Measurements from ENCODE around the gene ANGEL1. TPM values are rescaled to one million over a fixed set of nuclear protein-coding genes. Genes with fewer than 3 reads are reported as not detected.

The ANGEL1 gene
- polyA plus RNA-seq, 1 of the 3 experiments (the other 2 are of a cell fraction), result 14.1 TPM

DNA sequence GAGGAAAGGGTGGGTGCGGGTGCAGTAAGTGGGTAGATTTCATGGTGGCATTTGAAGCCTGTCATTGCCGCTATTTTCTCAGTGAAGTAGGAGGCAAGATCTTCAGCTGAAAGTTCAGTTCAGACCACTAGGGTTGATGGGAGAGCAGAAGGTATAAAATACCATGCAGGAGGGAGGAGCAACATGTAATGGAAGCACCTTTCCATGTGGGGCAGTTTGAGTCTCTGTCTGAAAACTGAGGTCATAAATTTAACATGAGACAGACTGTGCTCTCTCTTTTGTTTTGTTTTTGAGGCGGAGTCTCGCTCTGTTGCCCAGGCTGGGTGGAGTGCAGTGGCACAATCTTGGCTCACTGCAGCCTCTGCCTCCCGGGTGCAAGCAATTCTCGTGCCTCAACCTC lies 36.2 kb upstream of the ANGEL1 start (continued):
- TF ChIP-seq MEF2A (IDR thresholded peaks at IDR 0.05; ENCODE audit: borderline replicate concordance, low read depth) (no peak), TCF12 (IDR thresholded peaks at IDR 0.05) (no peak), TAF1 (IDR thresholded peaks at IDR 0.05; ENCODE audit: borderline replicate concordance, low read depth, low read length) (no peak), NFIC (IDR thresholded peaks at IDR 0.05; ENCODE audit: borderline replicate concordance) (no peak), RAD21 (IDR thresholded peaks at IDR 0.05; ENCODE audit: low read length) (no peak), FOSL2 (IDR thresholded peaks at IDR 0.05; ENCODE audit: borderline replicate concordance, low read depth) (no peak), GATA2 (CRISPR knock-in tag; IDR thresholded peaks at IDR 0.05) (no peak), EP300 (IDR thresholded peaks at IDR 0.05; ENCODE audit: borderline replicate concordance in 1 of 2, low read depth in 1 of 2, low read length in 1 of 2) (no peak), RXRA (IDR thresholded peaks at IDR 0.05; ENCODE audit: borderline replicate concordance, low read depth) (no peak)
- TF ChIP-seq, protein P1, sequence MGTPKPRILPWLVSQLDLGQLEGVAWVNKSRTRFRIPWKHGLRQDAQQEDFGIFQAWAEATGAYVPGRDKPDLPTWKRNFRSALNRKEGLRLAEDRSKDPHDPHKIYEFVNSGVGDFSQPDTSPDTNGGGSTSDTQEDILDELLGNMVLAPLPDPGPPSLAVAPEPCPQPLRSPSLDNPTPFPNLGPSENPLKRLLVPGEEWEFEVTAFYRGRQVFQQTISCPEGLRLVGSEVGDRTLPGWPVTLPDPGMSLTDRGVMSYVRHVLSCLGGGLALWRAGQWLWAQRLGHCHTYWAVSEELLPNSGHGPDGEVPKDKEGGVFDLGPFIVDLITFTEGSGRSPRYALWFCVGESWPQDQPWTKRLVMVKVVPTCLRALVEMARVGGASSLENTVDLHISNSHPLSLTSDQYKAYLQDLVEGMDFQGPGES (IDR thresholded peaks at IDR 0.05; ENCODE audit: low read depth, low read length), result no peak

GRCh38 chr14:76846331-76847047 lies 33.8 kb upstream of the ANGEL1 start:
- no peak overlapping the region for H3K4me2 ChIP-seq
- DNase-seq, result no peak
- no peak overlapping the region for H2AFZ ChIP-seq (ENCODE audit: low read depth)
- H3K36me3 ChIP-seq (replicated peaks in 1 of 2; ENCODE audit: control insufficient read depth in 1 of 2, insufficient read depth in 2 of 2, low read length in 1 of 2), result no peaks in the 10 kb centered on the region
- 56% methylated on average over 7 of the region's 7 CpGs for WGBS (ENCODE audit: low lambda C conversion rate)
- H3K9me2 ChIP-seq, result no peaks in the 10 kb centered on the region
- H4K20me1 ChIP-seq (ENCODE audit: insufficient read depth), result no peaks in the 10 kb centered on the region
- no peaks in the 10 kb centered on the region for H3K79me2 ChIP-seq (ENCODE audit: insufficient read depth)
- H3K9me3 ChIP-seq, result no peaks in the 10 kb centered on the region
- no peaks in the 10 kb centered on the region for H3K4me1 ChIP-seq (ENCODE audit: control insufficient read depth in 1 of 2, insufficient read depth in 2 of 2, low read depth in 1 of 2, low read length in 1 of 2)
- ChIA-PET CTCF (interaction anchor here (1.3 to 1.5 kb wide), 4 partner anchors 29 to 224 kb away, joined by 3 to 4 read pairs (median 3); no protein-coding TSS in a partner anchor), POLR2A (interaction anchor here (1.1 kb wide), 1 partner anchor 34 kb away, joined by 3 read pairs; the partner anchor contains the start of gene ANGEL1)
- H3F3A ChIP-seq (replicated peaks; ENCODE audit: insufficient read depth), result no peaks in the 10 kb centered on the region
- no peak overlapping the region for H3K9ac ChIP-seq
- no peaks in the 10 kb centered on the region for H3K27me3 ChIP-seq (ENCODE audit: insufficient read depth)
- no peak overlapping the region for H3K4me3 ChIP-seq (ENCODE audit: low read depth in 2 of 2, low read length in 1 of 2)
- no peak overlapping the region for H3K27ac ChIP-seq (ENCODE audit: low read depth in 2 of 2, low read length in 1 of 2)
- TF ChIP-seq NFIC (IDR thresholded peaks at IDR 0.05; ENCODE audit: borderline replicate concordance), result no peak
- TF ChIP-seq RAD21 (IDR thresholded peaks at IDR 0.05; ENCODE audit: low read length), result no peak
- no peak for TF ChIP-seq RXRA (IDR thresholded peaks at IDR 0.05; ENCODE audit: borderline replicate concordance, low read depth)
- no peak for TF ChIP-seq SMC3 (IDR thresholded peaks at IDR 0.05; ENCODE audit: low read depth, low read length)
- TF ChIP-seq YY1 (IDR thresholded peaks at IDR 0.05; ENCODE audit: low read depth), result no peak
- TF ChIP-seq GABPA (IDR thresholded peaks at IDR 0.05; ENCODE audit: low read depth), result no peak
- TF ChIP-seq CHD2 (IDR thresholded peaks at IDR 0.05; ENCODE audit: low read length, partially characterized antibody), result no peak
- no peak for TF ChIP-seq ELF1 (IDR thresholded peaks at IDR 0.05)
- TF ChIP-seq, protein P1 (IDR thresholded peaks at IDR 0.05; ENCODE audit: low read depth, low read length), result no peak
- no peak for TF ChIP-seq CTCF (IDR thresholded peaks at IDR 0.05)
- no peak for TF ChIP-seq POLR2AphosphoS5 (IDR thresholded peaks at IDR 0.05; ENCODE audit: low read depth, low read length)
- TF ChIP-seq NRF1 (IDR thresholded peaks at IDR 0.05; ENCODE audit: low read depth, low read length), result no peak
- TF ChIP-seq REST (IDR thresholded peaks at IDR 0.05; ENCODE audit: low read depth, low read length), result no peak
- TF ChIP-seq MAX (IDR thresholded peaks at IDR 0.05; ENCODE audit: low read depth), result no peak
- TF ChIP-seq, protein P2, sequence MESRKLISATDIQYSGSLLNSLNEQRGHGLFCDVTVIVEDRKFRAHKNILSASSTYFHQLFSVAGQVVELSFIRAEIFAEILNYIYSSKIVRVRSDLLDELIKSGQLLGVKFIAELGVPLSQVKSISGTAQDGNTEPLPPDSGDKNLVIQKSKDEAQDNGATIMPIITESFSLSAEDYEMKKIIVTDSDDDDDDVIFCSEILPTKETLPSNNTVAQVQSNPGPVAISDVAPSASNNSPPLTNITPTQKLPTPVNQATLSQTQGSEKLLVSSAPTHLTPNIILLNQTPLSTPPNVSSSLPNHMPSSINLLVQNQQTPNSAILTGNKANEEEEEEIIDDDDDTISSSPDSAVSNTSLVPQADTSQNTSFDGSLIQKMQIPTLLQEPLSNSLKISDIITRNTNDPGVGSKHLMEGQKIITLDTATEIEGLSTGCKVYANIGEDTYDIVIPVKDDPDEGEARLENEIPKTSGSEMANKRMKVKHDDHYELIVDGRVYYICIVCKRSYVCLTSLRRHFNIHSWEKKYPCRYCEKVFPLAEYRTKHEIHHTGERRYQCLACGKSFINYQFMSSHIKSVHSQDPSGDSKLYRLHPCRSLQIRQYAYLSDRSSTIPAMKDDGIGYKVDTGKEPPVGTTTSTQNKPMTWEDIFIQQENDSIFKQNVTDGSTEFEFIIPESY (IDR thresholded peaks at IDR 0.05; ENCODE audit: borderline replicate concordance, low read depth), result no peak

Measured in SK-N-SH (cell line).